Loucy (cell line): ENCODE measurements around the gene RGMA.

ENCODE experiments used
- H2AFZ ChIP-seq: fragments of 200-600 bp; sonication (generic); 2 replicates; pipeline ENCODE4 v1.6.0; 2016; ENCODE audit warnings: antibody characterized with exemption, mild to moderate bottlenecking, low read length, moderate library complexity
- H3F3A ChIP-seq: fragments of 200-600 bp; 2 replicates; pipeline ENCODE4 v1.6.0; 2016; ENCODE audit warnings: antibody characterized with exemption, low read depth, mild to moderate bottlenecking
- H3K27me3 ChIP-seq: fragments of 200-600 bp; sonication (generic); 2 replicates; pipeline ENCODE4 v1.6.1; 2014; ENCODE audit warnings: low read length, mild to moderate bottlenecking; ENCODE audit not compliant: insufficient read depth, poor library complexity, severe bottlenecking
- H3K36me3 ChIP-seq: fragments of 200-600 bp; sonication (generic); 2 replicates; pipeline ENCODE4 v1.6.1; 2016; ENCODE audit warnings: low read length; ENCODE audit not compliant: insufficient read depth
- H3K4me1 ChIP-seq: fragments of 200-600 bp; sonication (generic); 2 replicates; pipeline ENCODE4 v1.5.1; 2014; ENCODE audit warnings: low read length, mild to moderate bottlenecking; ENCODE audit not compliant: insufficient read depth, poor library complexity, severe bottlenecking
- H3K4me2 ChIP-seq: fragments of 200-600 bp; sonication (generic); 2 replicates; pipeline ENCODE4 v1.6.0; 2014; ENCODE audit warnings: antibody characterized with exemption, low read length, low read depth, mild to moderate bottlenecking; ENCODE audit not compliant: poor library complexity, severe bottlenecking
- H3K4me3 ChIP-seq: fragments of 200-600 bp; sonication (generic); 2 replicates; pipeline ENCODE4 v1.5.1; 2014; ENCODE audit warnings: low read length, mild to moderate bottlenecking, mixed read lengths; ENCODE audit not compliant: poor library complexity, severe bottlenecking
- H3K79me2 ChIP-seq: fragments of 200-600 bp; sonication (generic); 2 replicates; pipeline ENCODE4 v1.6.1; 2014; ENCODE audit warnings: low read length; ENCODE audit not compliant: insufficient read depth
- H3K9ac ChIP-seq: fragments of 200-600 bp; sonication (generic); 2 replicates; pipeline ENCODE4 v1.6.0; 2014; ENCODE audit warnings: mild to moderate bottlenecking, low read depth, low read length, moderate library complexity; ENCODE audit not compliant: poor library complexity, severe bottlenecking
- H3K9me2 ChIP-seq: fragments of 200-600 bp; sonication (generic); replicated peaks from 2 replicates; pipeline ENCODE4 v1.6.1; 2016; ENCODE audit warnings: low read depth, low read length, mixed read lengths
- H3K9me3 ChIP-seq: fragments of 200-600 bp; sonication (generic); 2 replicates; pipeline ENCODE4 v1.6.1; 2014; ENCODE audit warnings: mild to moderate bottlenecking, antibody characterized with exemption, low read length, low read depth; ENCODE audit not compliant: insufficient read depth
- H4K20me1 ChIP-seq: fragments of 200-600 bp; sonication (generic); 2 replicates; pipeline ENCODE4 v1.6.0; 2014; ENCODE audit warnings: antibody characterized with exemption, low read length, mild to moderate bottlenecking; ENCODE audit not compliant: insufficient read depth, poor library complexity, severe bottlenecking
- CTCF ChIP-seq: fragments of 200-600 bp; sonication (generic); conservative IDR thresholded peaks from 2 replicates; pipeline ENCODE4 v1.5.1; 2014; ENCODE audit warnings: mild to moderate bottlenecking, antibody characterized with exemption, low read length
- EZH2phosphoT487 ChIP-seq: fragments of 200-600 bp; IDR thresholded peaks from 2 replicates; pipeline ENCODE4 v1.6.1; 2018; ENCODE audit warnings: antibody characterized with exemption, mild to moderate bottlenecking, moderate library complexity, borderline replicate concordance

RGMA gene

DNA sequence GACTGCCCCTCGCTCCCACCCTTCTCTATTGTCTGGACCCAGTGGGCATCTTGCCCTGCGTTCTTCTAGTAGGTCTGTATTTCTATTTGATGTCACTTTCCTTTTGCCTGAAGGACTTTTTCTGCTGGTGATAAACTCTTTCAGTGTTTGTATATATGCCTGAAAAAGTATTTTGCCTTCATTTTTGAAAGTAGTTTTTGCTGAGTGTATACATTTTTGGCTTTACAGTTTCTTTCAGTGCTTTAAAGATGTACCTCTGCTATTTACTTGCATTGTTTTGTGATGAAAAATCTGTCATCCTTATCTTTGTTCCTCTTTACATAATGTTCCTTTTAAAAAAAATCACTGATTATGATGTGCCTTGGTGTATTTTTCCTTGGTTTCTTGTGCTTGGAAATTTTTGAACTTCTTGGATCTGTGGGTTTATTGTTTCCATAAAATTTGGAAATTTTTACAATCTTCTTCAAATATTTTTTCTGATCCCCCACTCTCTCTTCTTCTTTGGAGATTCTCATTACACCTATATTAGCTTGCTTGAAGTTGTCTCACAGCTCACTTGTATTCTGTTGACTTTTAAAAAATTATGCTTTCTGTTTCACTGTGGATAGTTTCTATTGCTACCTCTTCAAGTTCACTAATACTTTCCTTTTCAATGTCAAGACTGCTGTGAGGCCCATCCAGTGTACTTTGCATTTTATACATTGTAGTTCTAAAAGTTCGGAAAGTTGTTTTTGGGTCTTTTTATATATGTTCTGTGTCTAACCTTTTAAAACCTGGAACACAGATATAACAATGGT lies 67.8 kb downstream of the RGMA start:
- Histone ChIP-seq H2AFZ (no peak overlapping the region), H3K36me3 (peaks cover 99% of the 10 kb centered on the region), H3K9ac (no peak overlapping the region), H3K79me2 (no peaks in the 10 kb centered on the region), H3K9me2 (no peaks in the 10 kb centered on the region), H4K20me1 (peaks cover 21% of the 10 kb centered on the region), H3F3A (no peaks in the 10 kb centered on the region), H3K4me3 (no peak overlapping the region), H3K9me3 (no peaks in the 10 kb centered on the region), H3K4me1 (peaks cover 4% of the 10 kb centered on the region), H3K4me2 (no peak overlapping the region), H3K27me3 (no peaks in the 10 kb centered on the region)
- no peak for TF ChIP-seq EZH2phosphoT487
- TF ChIP-seq CTCF: no peak

- no peak overlapping the region for H3K4me2 ChIP-seq
- H4K20me1 ChIP-seq: peaks cover 21% of the 10 kb centered on the region
- no peaks in the 10 kb centered on the region for H3F3A ChIP-seq
Observed at GRCh38 chr15:93019971-93020370, 69.0 kb downstream of the RGMA start.

GRCh38 chr15:93019090-93019489 lies 69.9 kb downstream of the RGMA start:
- peaks cover 99% of the 10 kb centered on the region for H3K36me3 ChIP-seq
- no peaks in the 10 kb centered on the region for H3K9me2 ChIP-seq
- H3K79me2 ChIP-seq: no peaks in the 10 kb centered on the region
- H3K4me3 ChIP-seq: no peak overlapping the region
- no peaks in the 10 kb centered on the region for H3K27me3 ChIP-seq
- TF ChIP-seq CTCF (no peak), EZH2phosphoT487 (no peak)
- H4K20me1 ChIP-seq: peaks cover 20% of the 10 kb centered on the region
- H3K4me2 ChIP-seq: no peak overlapping the region
- H3F3A ChIP-seq: no peaks in the 10 kb centered on the region
- no peaks in the 10 kb centered on the region for H3K4me1 ChIP-seq
- H3K9ac ChIP-seq: no peak overlapping the region
- no peak overlapping the region for H2AFZ ChIP-seq
- H3K9me3 ChIP-seq: no peaks in the 10 kb centered on the region

More at GRCh38 chr15:93019971-93020370, 69.0 kb downstream of the RGMA start:
- H3K4me1 ChIP-seq: no peaks in the 10 kb centered on the region
- H3K9me3 ChIP-seq: no peaks in the 10 kb centered on the region
- H3K4me3 ChIP-seq: no peak overlapping the region
- no peaks in the 10 kb centered on the region for H3K9me2 ChIP-seq
- TF ChIP-seq CTCF (no peak), EZH2phosphoT487 (no peak)
- peaks cover 99% of the 10 kb centered on the region for H3K36me3 ChIP-seq
- no peaks in the 10 kb centered on the region for H3K79me2 ChIP-seq
- H3K27me3 ChIP-seq: no peaks in the 10 kb centered on the region
- H3K9ac ChIP-seq: no peak overlapping the region
- no peak overlapping the region for H2AFZ ChIP-seq
